Measurements from ENCODE around the gene DALRD3. TPM values are rescaled to one million over a fixed set of nuclear protein-coding genes. Genes with fewer than 3 reads are reported as not detected.

The DALRD3 gene
- total and polyA plus RNA-seq, 2 of the 8 experiments (the other 6 are each of a cell fraction or from before 2014, with no cell fraction given), result 30.4 to 86.5 TPM

- no peak for TF ChIP-seq CHD7 (IDR thresholded peaks at IDR 0.05; ENCODE audit: insufficient replicate concordance, low read length)
- no peak for TF ChIP-seq TBP (IDR thresholded peaks at IDR 0.05; ENCODE audit: low read depth, low read length)
- TF ChIP-seq JUN (IDR thresholded peaks at IDR 0.05; ENCODE audit: low read depth, low read length), result no peak
- TF ChIP-seq TCF12 (IDR thresholded peaks at IDR 0.05; ENCODE audit: low read depth, low read length), result no peak
- no peak for TF ChIP-seq CHD2 (IDR thresholded peaks at IDR 0.05; ENCODE audit: low read length)
- no peak for TF ChIP-seq CREB1 (IDR thresholded peaks at IDR 0.05)
- no peak for TF ChIP-seq RXRA (IDR thresholded peaks at IDR 0.05; ENCODE audit: insufficient read depth, low read depth, low read length)
- no peak for TF ChIP-seq SIN3A (conservative IDR thresholded peaks at IDR 0.05 in 1 of 2, IDR thresholded peaks at IDR 0.05 in 1 of 2; ENCODE audit: low read depth in 1 of 2, low read length in 2 of 2)
- no peak for TF ChIP-seq SP2 (IDR thresholded peaks at IDR 0.05; ENCODE audit: low read length)
- TF ChIP-seq SP4 (IDR thresholded peaks at IDR 0.05; ENCODE audit: low read length), result no peak
- TF ChIP-seq BCL11A (IDR thresholded peaks at IDR 0.05; ENCODE audit: low read depth in 2 of 2, low read length in 2 of 2), result no peak
Observed at GRCh38 chr3:48974076-48974864, 44.1 kb downstream of the DALRD3 start (continued).
